Heart left ventricle (tissue), 13 donors: ENCODE data around the gene ASTN2.

Experiments used
- POLR2A ChIP-seq, 2 donors: fragments of 450-650 bp; IDR thresholded peaks; one replicate each; pipeline ENCODE4 v1.6.1; 2017; ENCODE audit warnings: antibody characterized with exemption in 2 of 2, mild to moderate bottlenecking in 2 of 2, moderate library complexity in 2 of 2
- TF ChIP-seq, protein P1 (sequence below), 12 donors: fragments of 200-600 bp; sonication (generic) in 4 of 12; IDR thresholded peaks; one replicate each; pipeline versions ENCODE4 v1.5.0 to v1.8.0; 2018 to 2022; ENCODE audit warnings: antibody characterized with exemption in 12 of 12, mild to moderate bottlenecking in 5 of 12
- donor health status: ischemic (EF 13 %, LVEDD 7.1; RV severe dilation, severe dysfunction).
- donor health status: DM: no; HTN: yes; CAD: no.
- donor health status: DM: no; HTN: no; CAD: no.
- donor health status: ischemic (EF 25% LVEDD 6.9; RV normal size, moderate dysfunction).
- donor health status: ischemic (EF 25% LVEDD 5.7; RV mildly dilated, moderate dysfunction).
- donor health status: ischemic (EF 35%, LVEDD 5.7; RV mildly dilated, moderate dysfunction).
- donor health status: nonischemic (EF 11% LVEDD 7.7; RV severe dilation, severe dysfunction).
- donor health status: DM: yes; HTN: yes; CAD: no.
- donor health status: PGD.
- donor health status: ischemic (EF 29% LVEDD 5.4; RV normal size, mild dysfunction).
- donor health status: nonischemic (EF 23%, LVEDD 6.1; RV moderate dilation, normal function).

DNA sequence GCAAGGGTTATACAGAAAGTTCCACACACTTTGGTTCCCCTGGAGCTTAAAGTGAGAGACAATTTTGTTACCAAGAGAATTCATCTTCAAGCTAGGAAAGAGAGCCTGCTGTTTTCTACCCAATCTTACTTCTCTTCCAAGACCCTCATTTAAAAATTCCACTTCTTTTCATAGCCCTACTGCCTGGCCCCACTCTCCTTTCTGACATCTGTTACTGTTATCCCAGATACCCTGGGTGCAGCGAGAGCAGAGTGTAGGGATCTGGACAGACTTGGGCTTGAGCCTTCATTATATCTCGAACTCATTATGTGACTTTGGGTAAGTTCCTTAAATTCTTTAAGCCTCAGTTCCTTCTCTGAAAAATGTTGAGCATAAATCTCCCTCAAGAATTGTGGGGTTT, 263.1 kb downstream of the ASTN2 start:
- TF ChIP-seq POLR2A (IDR thresholded peaks at IDR 0.05): no peak
- TF ChIP-seq, protein P1, sequence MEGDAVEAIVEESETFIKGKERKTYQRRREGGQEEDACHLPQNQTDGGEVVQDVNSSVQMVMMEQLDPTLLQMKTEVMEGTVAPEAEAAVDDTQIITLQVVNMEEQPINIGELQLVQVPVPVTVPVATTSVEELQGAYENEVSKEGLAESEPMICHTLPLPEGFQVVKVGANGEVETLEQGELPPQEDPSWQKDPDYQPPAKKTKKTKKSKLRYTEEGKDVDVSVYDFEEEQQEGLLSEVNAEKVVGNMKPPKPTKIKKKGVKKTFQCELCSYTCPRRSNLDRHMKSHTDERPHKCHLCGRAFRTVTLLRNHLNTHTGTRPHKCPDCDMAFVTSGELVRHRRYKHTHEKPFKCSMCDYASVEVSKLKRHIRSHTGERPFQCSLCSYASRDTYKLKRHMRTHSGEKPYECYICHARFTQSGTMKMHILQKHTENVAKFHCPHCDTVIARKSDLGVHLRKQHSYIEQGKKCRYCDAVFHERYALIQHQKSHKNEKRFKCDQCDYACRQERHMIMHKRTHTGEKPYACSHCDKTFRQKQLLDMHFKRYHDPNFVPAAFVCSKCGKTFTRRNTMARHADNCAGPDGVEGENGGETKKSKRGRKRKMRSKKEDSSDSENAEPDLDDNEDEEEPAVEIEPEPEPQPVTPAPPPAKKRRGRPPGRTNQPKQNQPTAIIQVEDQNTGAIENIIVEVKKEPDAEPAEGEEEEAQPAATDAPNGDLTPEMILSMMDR (IDR thresholded peaks at IDR 0.05): no peak
